Measurements from ENCODE around the gene SH3RF3.

Gene SH3RF3

DNA sequence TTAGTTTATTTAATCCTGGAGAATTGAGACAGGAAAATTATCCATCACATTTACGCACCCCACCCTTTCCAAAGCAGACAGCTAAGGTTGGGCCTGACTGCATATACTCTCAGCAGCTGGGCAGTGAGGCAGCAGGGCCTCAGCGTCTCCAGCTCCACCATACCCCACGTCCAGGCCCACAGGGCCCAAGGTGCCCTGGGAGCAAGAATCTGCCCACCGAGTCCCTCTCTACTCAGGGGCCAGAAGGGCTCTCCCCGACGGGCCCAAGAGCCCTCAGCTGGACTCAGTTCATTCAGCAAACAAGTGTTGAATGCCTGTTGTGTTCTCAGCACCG lies 358.5 kb downstream of the SH3RF3 start:
- TF ChIP-seq, protein P1, sequence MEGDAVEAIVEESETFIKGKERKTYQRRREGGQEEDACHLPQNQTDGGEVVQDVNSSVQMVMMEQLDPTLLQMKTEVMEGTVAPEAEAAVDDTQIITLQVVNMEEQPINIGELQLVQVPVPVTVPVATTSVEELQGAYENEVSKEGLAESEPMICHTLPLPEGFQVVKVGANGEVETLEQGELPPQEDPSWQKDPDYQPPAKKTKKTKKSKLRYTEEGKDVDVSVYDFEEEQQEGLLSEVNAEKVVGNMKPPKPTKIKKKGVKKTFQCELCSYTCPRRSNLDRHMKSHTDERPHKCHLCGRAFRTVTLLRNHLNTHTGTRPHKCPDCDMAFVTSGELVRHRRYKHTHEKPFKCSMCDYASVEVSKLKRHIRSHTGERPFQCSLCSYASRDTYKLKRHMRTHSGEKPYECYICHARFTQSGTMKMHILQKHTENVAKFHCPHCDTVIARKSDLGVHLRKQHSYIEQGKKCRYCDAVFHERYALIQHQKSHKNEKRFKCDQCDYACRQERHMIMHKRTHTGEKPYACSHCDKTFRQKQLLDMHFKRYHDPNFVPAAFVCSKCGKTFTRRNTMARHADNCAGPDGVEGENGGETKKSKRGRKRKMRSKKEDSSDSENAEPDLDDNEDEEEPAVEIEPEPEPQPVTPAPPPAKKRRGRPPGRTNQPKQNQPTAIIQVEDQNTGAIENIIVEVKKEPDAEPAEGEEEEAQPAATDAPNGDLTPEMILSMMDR (IDR thresholded peaks at IDR 0.05; ENCODE audit: control insufficient read depth, extremely low read depth, insufficient read depth): no peak
- DNase-seq (ENCODE audit: low read depth): no peak
- no peak overlapping the region for H3K4me3 ChIP-seq (ENCODE audit: low read depth, low read length)

DNA sequence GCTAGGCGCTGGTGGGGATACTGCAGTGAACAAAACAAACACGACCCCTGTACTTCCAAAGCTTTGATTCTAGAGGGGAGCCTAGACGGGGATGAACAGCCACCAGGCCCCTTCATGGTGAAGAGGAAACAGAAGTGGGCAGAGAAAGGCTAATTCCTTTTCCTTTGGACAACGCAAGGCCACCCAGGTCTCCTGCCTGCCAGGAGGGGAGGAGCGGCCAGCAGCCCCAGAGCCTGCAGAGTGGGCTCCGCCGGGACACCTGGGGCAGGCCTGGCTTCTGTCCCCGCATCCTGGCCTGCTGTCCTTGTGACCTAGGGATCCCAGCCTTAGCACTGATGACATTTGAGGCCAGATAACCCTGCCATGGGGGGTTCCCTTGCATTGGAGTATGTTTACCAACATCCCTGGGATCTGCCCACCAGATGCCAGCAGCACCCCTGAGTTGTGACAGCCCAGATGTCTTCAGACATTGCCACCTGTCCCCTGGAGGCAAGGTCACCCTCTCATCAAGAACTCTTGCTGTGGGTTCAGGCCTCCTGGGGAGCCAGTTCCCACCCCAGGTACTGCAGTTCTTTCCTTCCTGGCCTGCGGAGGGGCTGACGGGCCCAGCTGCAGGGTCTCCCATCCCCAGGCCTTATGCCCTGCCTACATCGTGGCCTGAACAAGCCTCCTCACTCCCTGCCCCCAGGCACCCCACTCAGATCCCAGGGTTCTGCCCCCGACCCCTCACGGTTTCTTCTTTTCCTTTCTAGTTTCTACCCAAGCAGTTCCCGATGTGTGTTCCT lies 359.1 kb downstream of the SH3RF3 start:
- no peak overlapping the region for H3K4me3 ChIP-seq (ENCODE audit: low read depth, low read length)
- TF ChIP-seq, protein P1 (IDR thresholded peaks at IDR 0.05; ENCODE audit: control insufficient read depth, extremely low read depth, insufficient read depth): no peak
- no peak for DNase-seq (ENCODE audit: low read depth)

DNA sequence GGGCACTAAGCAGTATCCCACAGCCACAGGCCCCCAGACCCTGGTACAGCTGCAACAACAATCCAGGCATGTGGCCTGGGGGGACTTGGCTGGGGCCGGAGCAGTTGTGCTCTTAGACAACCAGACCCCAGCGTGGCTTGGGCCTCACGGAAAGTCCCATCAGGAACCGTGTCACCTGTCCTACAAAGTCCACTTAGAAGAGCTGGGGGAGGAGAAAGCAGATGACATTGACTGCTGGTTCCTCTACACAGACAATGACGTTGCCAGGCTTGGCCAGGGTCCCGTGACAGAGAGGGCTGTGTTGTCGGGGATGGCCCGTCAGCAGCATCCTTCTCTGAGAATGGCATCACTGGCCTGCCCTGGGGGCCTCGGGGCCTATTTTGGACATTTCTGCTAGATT lies 360.3 kb downstream of the SH3RF3 start:
- no peak for DNase-seq (ENCODE audit: low read depth)
- TF ChIP-seq, protein P1 (IDR thresholded peaks at IDR 0.05; ENCODE audit: control insufficient read depth, extremely low read depth, insufficient read depth): no peak
- H3K4me3 ChIP-seq (ENCODE audit: low read depth, low read length): no peak overlapping the region

DNA sequence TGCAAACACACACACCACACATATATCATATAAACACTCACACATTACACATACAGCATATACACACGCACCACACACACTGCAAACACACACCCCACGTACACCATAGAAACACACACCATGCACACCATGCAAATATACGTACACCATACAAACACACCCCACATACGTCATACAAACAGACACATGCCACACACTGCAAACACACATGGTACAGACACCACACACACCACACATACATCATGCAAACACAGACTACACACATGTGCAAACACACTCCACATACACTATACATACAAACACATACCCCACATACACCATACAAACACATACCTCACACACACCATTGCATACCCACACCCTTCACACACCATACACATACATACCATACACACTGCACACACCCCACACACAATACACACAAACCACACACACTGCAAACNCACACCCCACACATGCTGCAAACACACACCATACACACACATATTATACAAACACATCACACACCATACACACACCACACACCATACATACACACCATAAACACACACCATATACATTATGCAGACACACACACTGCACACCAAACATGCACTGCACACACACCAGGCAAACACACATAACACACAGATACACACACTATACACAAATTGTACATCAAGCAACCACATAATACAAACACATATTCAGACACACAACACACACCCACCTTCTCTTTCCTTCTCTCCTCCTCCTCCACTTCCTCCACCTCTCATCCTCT lies 364.4 kb downstream of the SH3RF3 start:
- TF ChIP-seq, protein P1 (IDR thresholded peaks at IDR 0.05; ENCODE audit: control insufficient read depth, extremely low read depth, insufficient read depth): no peak
- no peak for DNase-seq (ENCODE audit: low read depth)
- no peak overlapping the region for H3K4me3 ChIP-seq (ENCODE audit: low read depth, low read length)

DNA sequence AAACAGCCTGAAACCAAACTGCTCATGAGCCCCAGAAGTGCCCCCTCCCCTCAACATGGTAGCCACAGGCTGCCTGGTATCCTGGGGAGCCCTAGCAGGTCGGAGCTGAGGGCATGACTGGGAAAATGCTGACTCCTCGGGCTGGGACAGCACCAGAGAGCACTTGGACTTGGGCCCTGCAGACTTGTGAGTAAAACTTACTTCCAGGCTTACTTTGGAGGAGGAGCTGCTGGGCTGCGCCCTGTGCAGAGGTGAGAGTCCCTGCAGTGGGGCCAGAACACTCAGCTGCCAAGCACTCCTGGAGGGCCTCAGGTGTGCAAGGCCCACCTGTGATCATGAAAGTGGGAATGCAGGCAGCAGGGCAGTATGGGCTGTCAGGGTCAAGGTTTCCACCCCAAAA lies 365.3 kb downstream of the SH3RF3 start:
- TF ChIP-seq, protein P1 (IDR thresholded peaks at IDR 0.05; ENCODE audit: control insufficient read depth, extremely low read depth, insufficient read depth): no peak

DNA sequence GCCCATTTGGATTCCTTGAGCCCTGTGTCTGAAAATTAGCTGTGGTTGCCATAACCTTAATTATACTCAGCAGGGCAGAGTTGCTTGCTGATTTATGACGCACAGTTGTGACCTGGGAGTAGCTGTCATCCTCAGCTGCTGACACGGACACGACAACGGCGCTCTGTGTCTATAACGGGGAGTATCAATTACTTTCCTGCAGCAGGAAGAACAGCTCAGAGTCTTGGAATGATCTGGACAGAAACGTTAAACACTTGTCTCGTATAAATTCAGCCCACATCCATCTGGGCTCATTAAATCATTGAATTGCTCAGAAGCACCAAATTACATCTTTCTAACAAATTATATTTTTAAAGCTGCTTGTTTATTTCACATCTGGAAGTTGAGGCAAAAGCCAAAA lies 368.5 kb downstream of the SH3RF3 start:
- TF ChIP-seq, protein P1 (IDR thresholded peaks at IDR 0.05; ENCODE audit: control insufficient read depth, extremely low read depth, insufficient read depth): no peak
- no peak overlapping the region for H3K4me3 ChIP-seq (ENCODE audit: low read depth, low read length)
- DNase-seq (ENCODE audit: low read depth): no peak

More for the DNA sequence above, 365.3 kb downstream of the SH3RF3 start:
- no peak overlapping the region for H3K4me3 ChIP-seq (ENCODE audit: low read depth, low read length)
- no peak for DNase-seq (ENCODE audit: low read depth)
